NCI-H510A treated with DMSO at 0.1 percent for 48 hours (cell line): Measurements from ENCODE around the gene CRY2.
"Not testable (repeated sequence)": the region's sequence is repeated elsewhere in the genome, so short reads cannot be mapped to it uniquely, and the experiment has no call there.

ENCODE experiments used
- DNase-seq: peaks from one replicate; lab custom pipeline; 2025; lab: John Stamatoyannopoulos, UW

Gene CRY2

DNA sequence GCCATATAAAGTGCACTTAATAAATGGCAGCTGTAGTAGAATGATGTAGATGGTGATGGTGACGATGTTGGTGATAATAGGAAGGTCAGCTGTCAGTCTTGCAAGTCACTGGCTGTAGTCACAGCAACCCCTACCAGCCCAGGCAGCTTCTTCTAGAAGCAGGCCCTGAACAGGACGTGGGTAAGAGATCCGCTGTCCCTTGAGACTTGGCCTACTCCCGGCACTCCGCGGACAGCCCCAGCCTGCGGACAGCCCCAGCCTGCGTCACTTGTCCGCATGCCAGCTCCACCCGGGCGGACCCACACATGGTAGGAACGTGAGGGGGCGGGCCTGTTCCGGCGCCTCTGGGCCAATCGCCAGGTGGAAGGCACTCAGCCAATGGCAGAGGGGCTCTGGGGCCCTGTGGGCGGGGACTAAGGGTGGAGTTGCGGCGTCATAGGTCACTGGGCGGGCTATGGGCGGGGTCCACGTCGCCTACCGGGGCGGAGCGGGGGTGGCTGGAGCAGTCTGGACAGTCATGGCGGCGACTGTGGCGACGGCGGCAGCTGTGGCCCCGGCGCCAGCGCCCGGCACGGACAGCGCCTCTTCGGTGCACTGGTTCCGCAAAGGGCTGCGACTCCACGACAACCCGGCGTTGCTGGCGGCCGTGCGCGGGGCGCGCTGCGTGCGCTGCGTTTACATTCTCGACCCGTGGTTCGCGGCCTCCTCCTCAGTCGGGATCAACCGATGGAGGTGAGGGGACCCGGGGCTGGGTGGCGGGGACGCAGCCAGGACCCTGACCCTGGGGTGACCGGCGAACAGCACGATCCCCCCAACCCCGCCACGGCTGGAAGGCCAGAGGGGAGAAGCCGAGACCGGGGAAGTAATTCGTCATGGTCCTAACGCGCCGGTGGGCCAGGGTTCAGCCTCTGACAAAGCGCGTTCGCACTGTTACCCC lies at the start of gene CRY2:
CRY2 (plus strand) TSS at position 502 of the 937 bp plus-strand sequence; CDS start at position 518, 16 bp downstream.
- peak; percentile 66 for DNase-seq

DNA sequence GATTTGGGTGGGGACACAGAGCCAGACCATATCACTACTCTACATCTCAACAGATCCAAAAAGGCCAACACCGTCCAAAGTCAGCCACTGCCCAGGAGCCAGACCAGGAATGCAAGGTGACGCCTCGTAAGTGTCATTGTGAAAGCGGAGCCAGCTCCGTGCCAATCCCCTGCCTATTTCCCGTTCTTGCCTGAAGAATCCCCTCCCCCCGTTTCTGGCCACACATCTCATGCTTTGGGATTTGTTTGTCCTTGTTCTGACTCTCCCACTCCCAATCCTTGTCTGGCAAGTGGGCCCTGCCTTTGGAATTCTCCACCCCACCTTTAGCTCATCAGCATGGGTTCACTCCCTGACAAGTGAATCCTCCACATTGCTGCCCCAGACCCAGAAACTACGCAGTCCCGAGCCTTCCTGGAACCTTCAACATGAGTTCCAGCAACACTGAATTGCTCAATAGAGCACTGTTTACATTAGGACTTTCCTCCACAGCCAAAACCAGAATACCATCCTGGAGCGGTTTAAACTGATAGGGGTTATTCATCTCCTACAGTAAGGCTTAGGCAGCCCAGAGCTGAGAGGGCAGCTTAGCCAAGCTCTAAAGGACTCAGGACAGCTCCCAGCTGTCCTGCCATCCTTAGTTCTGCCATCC lies 48.4 kb upstream of the CRY2 start:
- peak; percentile 49 for DNase-seq

DNA sequence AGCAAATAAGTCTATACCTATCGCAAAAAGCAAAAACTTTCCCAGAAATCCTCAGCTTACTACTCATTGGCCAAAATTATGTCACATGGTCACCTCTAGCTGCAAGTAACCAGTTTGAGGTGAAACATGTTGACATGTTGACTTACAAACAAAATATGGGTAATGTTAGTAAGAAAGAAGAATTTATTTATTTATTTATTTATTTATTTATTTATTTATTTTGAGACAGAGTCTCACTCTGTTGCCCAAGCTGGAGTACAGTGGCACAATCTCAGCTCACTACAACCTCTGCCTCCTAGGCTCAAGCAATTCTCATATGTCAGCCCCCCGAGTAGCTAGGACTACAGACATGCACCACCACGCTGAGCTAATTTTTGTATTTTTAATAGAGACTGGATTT lies 47.7 kb upstream of the CRY2 start:
- no peak for DNase-seq

DNA sequence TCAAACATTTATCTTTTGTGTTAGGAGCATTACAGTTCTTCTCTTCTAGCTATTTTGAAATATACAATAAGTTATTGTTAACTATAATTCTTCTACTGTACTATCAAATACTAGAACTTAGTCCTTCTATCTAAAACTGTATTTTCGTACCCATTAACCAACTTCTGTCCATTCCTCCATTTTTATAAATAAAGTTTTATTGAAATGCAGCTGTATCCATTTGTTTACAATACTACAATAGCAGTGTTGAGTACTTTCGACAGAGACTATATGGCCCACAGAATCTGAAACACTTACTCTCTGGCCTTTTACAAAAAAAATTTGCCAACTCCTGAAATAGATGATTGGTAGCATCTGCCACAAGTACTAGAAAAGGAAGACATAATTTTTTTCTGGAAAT lies 47.0 kb upstream of the CRY2 start:
- DNase-seq, result no peak

DNA sequence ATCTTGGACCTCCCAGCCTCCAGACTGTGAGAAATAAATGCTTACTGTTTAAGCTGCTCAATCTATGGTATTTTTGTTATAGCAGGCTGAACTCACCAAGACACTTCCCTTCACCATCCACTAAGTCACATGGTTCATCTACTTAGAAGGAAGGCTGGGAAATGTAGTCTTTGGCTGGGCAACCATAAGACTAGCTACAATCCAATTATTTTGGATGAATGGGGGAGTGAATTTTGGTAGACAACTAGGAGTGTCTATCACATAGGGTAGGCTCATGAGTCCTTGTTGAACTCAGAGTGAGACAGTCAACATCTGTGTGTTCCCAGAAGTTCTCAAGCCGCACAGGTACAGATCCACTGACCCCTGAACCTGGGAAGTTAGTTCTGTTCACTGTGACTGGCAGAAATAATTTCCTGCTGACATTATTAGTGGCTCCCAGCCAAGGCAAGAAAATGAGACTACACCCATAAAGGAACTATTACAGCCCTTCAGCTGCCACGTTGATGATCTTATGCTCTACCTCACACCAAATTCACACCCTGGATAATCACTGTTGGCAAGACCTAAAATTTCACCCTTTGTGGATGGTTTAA lies 45.5 kb upstream of the CRY2 start:
- no peak for DNase-seq

DNA sequence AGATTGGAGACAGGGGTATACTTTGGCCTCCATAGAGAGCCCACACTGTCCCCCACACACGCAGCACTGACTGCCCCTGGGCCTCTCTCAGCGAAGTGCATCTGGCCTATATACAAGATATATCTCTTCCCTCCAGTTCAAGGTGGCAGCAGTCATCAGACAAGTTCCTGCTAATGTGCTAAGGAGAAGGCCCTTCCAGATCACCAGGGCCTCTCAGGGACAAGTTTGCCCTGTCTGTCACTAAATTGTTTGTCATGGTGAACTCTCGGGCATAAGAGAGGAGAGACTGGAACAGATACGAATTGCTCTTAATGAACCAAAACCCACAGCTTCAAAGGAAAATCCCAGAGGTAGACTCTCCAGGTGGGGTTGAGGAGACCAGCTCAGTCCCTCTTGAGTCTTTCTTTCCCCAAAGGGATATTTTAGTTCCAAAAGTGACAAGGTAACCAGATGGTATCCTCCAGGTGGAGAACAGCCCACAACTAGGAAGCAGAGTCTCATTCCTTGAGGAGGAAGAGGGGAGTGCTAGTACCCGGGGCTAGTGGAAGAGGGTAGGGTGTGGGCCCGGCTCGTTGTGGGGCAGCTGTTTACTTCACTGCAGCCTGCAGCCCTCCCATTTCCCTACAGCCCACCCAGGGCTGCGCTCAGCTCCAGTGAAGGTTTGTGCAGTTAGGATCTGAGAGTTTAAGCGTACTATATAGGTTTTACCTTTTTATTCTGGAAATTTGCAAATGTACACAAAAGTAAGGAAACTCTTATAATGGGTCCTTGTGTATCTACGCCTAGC lies 44.6 kb upstream of the CRY2 start:
- no peak for DNase-seq

DNA sequence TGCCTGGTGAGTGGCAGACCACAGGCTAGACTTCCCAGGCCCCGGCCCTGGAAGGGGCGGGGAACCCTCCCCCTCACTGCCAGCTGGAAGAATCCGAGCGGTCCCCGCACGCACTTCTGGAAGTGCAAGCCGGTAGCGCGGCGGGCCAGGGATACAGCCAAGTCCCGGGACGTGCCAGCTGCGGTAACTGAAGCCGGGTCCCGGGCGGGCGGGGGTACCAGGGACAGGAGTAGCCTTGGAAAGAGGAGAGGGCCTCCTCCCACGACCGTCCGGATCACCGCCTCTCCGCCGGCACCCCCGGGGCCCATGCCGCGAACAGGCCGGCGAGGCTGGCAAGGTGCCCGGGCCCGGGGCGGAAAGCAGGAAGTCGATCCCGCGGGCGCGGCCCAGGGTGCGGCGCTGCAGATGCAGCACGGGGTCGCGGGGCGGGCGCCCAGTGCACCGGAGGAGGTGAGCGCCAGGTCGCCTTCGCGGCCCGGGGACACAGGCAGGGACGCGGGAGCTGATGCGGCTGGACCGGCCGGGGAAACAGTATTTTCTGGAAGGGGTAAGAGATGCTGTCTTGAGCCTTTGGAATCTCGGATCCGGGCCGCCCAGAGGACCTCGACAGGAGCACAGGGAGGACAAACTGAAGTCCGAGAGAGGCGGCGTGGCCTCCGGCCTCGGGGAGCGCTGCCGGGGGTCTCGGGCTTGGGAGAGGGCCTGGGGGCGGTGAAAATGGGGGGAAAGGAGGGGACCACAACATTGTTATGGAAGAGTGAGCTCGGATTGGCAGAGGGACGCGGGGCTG lies 43.1 kb upstream of the CRY2 start:
- DNase-seq, result no peak

DNA sequence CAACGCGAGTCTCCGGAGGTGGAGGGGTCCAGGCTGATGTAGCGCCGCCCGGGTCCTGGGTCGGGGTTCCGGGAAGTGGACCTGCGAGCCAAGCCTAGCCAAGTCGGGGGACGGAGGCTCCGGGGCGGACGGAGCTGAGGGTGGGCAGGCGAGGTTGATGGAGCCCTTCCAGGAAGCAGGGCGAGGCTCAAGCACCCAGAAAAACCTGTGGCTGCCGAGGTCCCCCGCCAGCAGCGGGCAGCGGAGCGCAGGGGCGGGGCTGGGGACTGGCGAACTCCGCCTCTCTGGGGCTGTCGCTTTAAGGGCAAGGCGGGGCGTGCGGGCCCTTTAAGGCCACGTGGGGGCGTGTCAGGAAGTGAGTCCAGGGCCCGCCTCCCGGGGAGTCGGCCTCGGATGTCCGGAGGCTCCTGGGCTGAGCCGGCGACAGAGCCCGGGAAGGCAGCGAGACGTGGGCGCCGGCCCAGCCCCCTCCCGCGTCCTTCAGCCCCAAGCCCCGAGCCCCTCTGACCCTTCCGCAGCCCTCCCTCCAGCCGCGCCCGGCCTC lies 42.4 kb upstream of the CRY2 start, which contains the start of gene SLC35C1:
SLC35C1 (plus strand) TSS at position 389 of the 544 bp plus-strand sequence. CDS start 653 bp downstream, outside the sequence.
- peak; percentile 34 for DNase-seq

DNA sequence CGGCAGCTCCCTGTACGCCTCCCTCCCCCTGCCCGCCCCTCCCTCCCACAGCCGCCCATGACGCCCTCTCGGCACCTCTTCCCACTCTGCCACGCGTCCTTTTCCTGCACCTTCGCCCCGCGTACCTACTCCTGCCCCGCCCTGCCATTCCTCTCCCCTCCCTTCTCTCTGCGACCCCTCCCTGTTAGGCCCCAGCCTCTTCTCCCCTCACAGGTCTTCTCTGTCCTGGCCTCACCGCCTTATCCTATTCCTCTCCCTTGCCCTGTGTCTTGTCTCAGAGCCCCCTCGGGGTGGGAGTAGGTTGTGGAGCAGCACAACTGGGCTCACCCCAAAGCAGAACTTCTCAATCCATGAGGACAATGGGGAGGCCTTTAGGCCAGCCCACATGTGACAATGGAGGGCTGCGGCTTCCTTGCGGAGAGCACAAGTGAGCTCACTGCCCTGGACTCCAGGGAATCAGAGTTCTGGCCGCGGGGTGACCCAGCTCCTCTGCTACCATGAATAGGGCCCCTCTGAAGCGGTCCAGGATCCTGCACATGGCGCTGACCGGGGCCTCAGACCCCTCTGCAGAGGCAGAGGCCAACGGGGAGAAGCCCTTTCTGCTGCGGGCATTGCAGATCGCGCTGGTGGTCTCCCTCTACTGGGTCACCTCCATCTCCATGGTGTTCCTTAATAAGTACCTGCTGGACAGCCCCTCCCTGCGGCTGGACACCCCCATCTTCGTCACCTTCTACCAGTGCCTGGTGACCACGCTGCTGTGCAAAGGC lies 41.8 kb upstream of the CRY2 start:
- DNase-seq, result no peak

DNA sequence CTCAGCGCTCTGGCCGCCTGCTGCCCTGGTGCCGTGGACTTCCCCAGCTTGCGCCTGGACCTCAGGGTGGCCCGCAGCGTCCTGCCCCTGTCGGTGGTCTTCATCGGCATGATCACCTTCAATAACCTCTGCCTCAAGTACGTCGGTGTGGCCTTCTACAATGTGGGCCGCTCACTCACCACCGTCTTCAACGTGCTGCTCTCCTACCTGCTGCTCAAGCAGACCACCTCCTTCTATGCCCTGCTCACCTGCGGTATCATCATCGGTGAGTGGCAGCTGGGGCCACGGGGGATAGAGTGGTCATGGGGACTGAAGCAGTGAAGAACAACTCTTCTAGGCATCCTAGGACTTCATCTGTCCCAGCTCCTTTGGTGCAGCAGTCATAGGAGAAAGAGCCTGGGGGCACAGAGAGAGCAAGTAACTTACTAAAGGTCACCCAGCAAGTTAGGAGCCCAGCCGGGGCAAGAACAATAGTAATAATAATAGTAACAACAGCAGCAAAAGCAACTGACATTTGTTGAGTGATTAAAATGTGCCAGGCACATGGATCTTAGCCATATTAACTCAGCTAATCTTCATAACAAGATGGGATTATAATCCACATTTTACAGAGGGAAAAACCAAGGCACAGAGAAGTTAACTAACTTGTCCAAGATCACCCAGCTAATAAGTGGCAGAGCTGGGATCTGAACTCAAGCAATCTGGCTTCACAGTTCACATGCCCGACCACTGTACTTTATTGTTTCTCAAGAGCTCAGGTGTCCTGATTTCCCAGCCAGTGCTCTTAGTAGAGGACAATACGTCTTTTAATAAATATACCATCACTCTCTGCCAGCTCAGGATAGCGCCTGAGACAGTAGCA lies 41.0 kb upstream of the CRY2 start:
- no peak for DNase-seq

DNA sequence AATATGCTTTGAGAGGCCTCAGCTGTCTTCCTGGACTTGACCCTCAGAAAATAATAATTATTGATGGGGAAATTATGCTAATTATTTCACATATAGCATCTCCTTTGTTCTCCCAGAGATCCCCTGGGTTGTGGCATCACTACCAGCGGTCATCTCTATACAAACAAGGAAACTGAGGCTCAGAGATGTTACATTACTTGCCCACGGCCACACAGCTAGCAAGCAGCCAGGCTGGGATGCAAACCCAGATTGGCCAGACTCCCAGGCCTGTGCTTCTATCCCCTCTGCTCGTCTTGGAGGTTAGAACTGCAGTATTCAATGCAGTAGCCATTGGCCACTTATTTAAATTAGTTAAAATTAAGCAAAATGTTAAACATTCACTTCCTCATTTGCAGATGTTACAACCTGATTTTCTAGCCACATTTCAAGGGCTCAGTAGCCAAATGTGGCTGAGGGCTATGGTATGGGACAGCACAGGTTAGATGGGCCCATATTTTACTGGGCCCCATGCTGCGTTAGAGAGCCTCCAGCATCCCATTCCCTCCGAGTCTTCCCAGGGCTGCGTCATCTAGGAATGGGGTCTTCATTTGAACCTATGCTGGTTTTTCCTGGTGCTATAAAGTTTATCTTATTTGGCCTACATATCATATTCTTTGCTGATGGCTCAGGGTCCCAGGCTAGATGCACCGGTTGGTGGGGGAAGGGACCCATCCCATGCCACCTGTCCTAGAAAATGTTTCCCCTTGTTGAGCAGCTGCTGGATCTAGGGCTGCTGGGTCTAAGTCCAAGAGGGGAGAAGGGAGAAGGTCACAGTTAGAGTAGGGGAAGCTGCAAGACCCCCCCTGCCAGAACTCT lies 40.1 kb upstream of the CRY2 start:
- DNase-seq, result no peak

DNA sequence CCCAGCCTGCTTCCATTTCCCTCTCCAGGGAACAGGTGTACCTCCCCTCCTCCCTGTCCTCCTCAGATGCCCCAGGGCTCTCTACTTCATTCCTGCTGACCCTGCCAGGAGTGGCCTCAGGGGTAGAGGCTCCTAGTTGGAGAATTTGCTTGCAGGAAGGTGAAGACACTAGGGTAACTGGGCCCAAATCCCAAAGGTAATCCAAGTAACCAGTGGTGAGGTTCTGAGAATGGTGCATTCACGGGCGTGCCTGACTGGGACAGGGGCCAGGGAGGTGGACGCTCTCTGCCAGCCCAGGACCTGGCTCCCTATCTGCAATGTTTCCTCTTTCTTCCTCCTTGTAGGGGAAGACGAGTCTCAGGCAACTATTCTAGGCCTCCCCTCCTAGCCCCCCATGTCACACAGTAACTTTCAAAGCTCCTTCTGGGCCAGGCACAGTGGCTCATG lies 39.5 kb upstream of the CRY2 start:
- no peak for DNase-seq

DNA sequence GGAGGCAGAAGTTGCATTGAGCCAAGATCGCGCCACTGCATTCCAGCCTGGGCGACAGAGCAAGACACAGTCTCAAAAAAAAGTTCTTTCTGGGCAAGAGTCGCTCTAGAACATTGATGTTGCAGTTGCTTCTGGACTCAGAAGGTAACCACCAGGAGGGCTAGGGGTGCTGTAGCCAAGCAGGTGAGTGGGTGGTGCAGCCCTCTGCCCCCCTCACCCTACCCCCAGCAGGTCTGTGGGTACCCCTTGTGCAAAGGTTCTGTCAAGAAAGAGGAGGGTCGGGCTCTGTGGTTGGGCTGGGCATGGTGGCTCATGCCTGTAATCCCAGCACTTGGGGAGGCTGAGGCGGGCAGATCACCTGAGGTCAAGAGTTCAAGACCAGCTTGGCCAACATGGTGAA lies 38.8 kb upstream of the CRY2 start:
- DNase-seq, result not testable (repeated sequence)

DNA sequence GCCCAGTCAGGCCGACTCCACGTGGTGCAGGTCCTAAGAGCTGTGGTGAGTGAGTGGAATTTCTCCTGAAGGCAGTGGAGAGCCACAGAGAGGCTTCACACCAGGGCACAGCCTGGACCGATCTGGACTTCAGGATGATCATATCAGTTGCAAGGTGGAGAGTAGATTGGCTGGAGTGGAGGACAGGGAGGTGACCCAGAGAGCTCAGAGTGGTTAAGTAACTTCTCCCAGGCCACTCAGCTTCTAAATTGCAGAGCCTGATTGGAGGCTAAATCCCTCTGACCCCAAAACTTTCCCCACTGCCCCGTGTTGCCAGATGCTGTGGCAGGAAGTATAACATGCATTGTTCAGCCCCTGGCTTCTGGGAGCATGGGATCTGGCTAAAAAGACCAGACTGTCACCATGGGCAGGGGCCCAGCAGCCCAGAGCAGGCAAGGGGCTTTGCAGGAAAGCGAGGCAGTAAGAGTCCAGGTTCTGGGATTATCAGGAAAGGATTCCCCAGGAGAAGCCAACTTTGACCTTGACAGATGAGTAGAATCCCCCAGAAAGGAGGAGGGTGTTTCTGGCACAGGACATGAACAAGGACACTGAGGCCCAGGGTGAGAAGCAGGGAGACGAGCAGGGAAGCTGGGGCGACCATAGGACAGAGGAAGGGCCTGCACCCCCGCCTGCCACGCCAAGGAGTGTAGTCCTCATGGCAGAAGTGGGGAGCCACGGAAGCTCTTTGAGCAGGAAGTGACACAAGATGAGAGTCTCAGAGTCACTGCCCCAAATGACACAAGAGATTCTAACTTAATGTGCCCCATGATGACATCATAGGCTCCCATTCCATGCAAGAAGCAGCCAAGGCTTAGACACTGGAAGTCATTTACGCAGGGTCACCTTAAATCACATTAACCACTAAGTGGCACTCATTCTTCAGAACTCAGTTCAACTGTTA lies 37.5 kb upstream of the CRY2 start:
- DNase-seq, result no peak

DNA sequence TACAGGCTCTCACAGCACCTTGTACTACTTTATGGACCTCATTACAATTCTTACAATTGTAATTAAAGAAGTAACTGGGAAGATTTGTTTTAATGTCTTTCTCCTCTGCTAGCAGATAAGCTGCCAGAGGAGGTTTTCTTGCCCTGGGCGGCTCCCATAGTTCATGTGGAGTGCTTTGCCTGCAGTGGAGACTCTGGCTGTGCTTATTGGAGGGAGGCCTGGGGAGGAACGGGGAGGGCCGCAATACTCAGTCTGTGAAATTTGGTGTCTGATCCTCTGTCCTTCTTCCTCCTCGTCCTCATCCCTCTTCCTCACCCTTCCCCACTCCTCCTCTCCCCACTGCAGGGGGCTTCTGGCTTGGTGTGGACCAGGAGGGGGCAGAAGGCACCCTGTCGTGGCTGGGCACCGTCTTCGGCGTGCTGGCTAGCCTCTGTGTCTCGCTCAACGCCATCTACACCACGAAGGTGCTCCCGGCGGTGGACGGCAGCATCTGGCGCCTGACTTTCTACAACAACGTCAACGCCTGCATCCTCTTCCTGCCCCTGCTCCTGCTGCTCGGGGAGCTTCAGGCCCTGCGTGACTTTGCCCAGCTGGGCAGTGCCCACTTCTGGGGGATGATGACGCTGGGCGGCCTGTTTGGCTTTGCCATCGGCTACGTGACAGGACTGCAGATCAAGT lies 36.7 kb upstream of the CRY2 start:
- DNase-seq, result no peak

DNA sequence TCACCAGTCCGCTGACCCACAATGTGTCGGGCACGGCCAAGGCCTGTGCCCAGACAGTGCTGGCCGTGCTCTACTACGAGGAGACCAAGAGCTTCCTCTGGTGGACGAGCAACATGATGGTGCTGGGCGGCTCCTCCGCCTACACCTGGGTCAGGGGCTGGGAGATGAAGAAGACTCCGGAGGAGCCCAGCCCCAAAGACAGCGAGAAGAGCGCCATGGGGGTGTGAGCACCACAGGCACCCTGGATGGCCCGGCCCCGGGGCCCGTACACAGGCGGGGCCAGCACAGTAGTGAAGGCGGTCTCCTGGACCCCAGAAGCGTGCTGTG lies 36.2 kb upstream of the CRY2 start:
- DNase-seq, result no peak
